Measurements from ENCODE around the gene NRG4.
"Not testable (repeated sequence)": the region's sequence is repeated elsewhere in the genome, so short reads cannot be mapped to it uniquely, and the experiment has no call there.

Gene NRG4

DNA sequence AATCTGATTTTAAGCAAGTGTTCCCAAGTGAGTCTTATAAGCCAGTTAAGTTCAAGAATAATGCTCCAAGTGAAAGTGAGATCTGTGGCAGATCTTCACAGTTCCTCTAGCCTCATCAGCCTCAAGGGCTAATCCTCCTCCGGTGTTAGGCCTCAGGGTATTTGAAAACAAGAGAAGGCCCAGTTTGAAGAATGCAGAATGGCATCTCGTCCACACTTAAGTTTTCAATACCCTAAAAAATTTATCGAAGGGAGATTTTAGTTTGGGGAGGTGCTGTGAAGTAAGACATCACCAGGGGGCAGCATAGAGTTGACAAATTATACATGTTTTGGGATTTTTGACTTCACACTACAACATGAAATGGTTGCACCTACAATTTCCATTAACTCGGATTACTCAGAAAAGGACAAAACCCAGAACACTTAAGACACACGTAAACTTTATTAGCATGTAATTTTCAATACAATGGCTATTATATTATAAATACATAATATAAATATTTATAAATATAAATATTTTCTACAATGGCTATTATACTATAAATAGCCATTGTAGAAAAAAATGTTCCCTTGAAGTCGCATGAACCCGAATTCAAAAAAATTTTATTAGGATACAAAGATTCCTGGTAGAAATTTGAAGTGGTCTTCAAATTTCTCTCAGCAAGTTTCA lies 45.2 kb upstream of the NRG4 start:
- peak overlapping the region; percentile 29; the same call in 1 of the 2 replicates for H3K4me3 ChIP-seq (ENCODE audit: low read depth, low read length)
- no peak for DNase-seq (ENCODE audit: low read depth)
- TF ChIP-seq, protein P1, sequence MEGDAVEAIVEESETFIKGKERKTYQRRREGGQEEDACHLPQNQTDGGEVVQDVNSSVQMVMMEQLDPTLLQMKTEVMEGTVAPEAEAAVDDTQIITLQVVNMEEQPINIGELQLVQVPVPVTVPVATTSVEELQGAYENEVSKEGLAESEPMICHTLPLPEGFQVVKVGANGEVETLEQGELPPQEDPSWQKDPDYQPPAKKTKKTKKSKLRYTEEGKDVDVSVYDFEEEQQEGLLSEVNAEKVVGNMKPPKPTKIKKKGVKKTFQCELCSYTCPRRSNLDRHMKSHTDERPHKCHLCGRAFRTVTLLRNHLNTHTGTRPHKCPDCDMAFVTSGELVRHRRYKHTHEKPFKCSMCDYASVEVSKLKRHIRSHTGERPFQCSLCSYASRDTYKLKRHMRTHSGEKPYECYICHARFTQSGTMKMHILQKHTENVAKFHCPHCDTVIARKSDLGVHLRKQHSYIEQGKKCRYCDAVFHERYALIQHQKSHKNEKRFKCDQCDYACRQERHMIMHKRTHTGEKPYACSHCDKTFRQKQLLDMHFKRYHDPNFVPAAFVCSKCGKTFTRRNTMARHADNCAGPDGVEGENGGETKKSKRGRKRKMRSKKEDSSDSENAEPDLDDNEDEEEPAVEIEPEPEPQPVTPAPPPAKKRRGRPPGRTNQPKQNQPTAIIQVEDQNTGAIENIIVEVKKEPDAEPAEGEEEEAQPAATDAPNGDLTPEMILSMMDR (IDR thresholded peaks at IDR 0.05; ENCODE audit: control insufficient read depth, extremely low read depth, insufficient read depth) = peak; percentile 61

DNA sequence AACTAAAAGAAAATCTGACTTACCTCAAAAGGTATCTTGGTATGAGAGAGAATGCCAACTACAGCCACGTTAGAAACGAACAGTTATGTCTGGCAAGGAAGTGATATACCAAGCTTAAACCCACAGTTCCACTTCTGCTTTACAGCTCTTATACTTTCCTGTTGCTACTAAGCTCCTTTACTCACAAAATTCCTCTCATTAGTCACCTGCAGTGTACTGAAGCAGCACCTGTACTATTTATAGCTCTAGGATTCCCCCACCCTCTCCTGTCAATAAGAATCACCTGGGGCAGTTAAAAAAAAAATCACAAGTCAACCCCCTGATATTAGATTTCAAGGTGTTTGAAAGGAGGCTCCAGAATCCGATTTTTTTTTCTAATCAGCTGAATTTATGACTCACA lies 44.7 kb upstream of the NRG4 start:
- H3K4me3 ChIP-seq (ENCODE audit: low read depth, low read length) = peak overlapping the region; percentile 29; the same call in 1 of the 2 replicates
- TF ChIP-seq, protein P1 (IDR thresholded peaks at IDR 0.05; ENCODE audit: control insufficient read depth, extremely low read depth, insufficient read depth) = no peak
- DNase-seq (ENCODE audit: low read depth) = no peak

DNA sequence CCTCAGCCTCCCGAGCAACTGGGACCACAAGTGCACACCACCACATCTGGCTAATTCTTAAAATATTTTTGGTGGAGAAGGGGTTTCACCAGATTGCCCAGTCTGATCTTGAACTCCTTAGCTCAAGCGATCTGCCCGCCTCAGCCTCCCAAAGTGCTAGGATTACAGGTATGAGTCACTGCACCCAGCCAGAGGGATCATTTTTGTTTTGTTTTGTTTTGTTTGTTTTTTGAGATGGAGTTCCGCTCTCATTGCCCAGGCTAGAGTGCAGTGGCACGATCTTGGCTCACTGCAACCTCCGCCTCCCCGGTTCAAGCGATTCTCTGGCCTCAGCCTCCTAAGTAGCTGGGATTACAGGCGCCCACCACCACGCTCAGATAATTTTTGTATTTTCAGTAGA lies 42.0 kb upstream of the NRG4 start:
- not testable (repeated sequence) for DNase-seq (ENCODE audit: low read depth); H3K4me3 ChIP-seq (ENCODE audit: low read depth, low read length)

DNA sequence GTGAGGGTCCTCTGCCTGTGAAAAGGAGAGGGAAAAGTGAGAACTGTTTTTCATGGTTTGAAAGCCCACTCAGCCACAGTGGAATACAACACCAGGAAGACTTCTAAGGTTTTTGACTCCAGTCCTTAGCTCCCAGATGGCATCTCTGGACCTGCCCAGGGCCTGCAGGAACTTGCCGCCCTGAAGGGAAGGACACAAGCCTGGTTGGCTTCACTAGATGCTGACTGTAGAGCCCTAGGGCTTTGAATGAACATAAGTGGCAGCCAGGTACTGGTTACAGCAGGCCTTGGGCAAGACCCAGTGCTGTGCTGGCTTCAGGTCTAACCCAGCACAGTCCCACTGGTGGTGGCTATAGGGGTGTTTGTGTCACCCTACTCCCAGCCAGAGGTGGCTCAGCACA lies 26.3 kb upstream of the NRG4 start:
- DNase-seq (ENCODE audit: low read depth) = no peak
- TF ChIP-seq, protein P1 (IDR thresholded peaks at IDR 0.05; ENCODE audit: control insufficient read depth, extremely low read depth, insufficient read depth) = no peak
- H3K4me3 ChIP-seq (ENCODE audit: low read depth, low read length) = no peak overlapping the region

DNA sequence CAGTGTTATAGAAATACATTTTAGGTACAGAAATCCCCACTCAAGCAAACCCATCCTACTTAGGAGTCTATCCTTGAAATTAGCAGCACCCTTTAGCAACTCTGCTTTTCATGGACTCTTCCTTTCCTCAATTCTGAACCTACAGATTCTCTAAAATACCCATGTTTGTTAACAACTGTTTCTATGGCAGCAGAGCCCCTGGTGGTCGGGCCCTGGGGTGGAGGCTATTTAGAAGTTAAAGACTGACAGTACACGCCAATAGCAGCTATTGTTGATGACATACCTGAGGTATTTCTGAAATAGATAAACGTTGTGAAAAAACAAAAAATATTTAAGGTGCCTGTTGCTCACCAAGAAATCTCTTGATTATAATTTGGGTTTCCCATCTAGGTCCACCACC lies 23.4 kb upstream of the NRG4 start:
- TF ChIP-seq, protein P1 (IDR thresholded peaks at IDR 0.05; ENCODE audit: control insufficient read depth, extremely low read depth, insufficient read depth) = no peak
- H3K4me3 ChIP-seq (ENCODE audit: low read depth, low read length) = no peak overlapping the region
- DNase-seq (ENCODE audit: low read depth) = no peak

DNA sequence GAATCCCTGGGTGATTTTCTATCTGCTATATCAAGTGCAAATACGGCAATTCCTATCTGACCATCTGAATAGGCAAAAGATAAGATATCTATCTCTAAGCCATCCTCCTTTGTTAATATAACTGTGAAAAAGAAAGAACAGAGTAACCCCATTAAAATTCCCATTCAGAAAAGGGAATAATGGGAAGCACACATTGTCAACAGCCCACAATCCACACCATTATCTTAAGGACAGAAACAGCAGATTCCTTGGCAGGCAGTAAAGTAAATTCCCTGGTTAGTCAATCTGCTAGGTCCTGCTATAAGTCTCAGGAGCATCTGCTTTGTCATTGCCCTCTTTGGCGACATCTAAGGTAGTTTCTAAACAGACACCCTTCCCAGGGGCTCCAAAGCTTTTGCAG lies 21.9 kb upstream of the NRG4 start:
- DNase-seq (ENCODE audit: low read depth) = no peak
- TF ChIP-seq, protein P1 (IDR thresholded peaks at IDR 0.05; ENCODE audit: control insufficient read depth, extremely low read depth, insufficient read depth) = no peak
- H3K4me3 ChIP-seq (ENCODE audit: low read depth, low read length) = no peak overlapping the region

DNA sequence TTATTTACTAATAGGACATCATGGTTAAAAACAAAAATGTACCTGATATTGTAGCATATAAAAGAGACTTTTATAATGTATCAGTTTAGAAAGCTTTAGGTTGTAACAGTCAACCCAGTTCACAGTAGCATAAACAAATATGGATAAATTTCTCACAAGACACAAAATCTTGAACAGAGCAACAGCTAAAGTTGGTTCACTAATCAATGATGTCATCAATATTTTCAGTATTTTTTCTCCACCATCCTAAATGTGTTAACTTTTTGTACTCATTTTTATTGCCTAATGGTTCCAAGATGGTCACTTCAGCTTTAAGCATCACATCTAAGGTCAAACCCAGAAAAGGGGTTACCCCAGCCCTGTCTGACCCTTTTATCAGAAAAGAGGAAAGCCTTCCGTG lies 21.2 kb upstream of the NRG4 start:
- H3K4me3 ChIP-seq (ENCODE audit: low read depth, low read length) = no peak overlapping the region
- TF ChIP-seq, protein P1 (IDR thresholded peaks at IDR 0.05; ENCODE audit: control insufficient read depth, extremely low read depth, insufficient read depth) = no peak

More for the DNA sequence above, 21.2 kb upstream of the NRG4 start:
- DNase-seq (ENCODE audit: low read depth) = no peak
